Inflammatory macrophage (primary cell): Measurements from ENCODE around the gene AKR7A2.
A peak's percentile ranks its signal among the peaks of the same experiment; 100 is the strongest.
"Not testable (repeated sequence)": the region's sequence is repeated elsewhere in the genome, so short reads cannot be mapped to it uniquely, and the experiment has no call there.

Experiments used
- DNase-seq, 2 donors: peaks; one replicate each; pipeline ENCODE4 v3.0.0-alpha.2; 2020 to 2022

AKR7A2 gene

DNA sequence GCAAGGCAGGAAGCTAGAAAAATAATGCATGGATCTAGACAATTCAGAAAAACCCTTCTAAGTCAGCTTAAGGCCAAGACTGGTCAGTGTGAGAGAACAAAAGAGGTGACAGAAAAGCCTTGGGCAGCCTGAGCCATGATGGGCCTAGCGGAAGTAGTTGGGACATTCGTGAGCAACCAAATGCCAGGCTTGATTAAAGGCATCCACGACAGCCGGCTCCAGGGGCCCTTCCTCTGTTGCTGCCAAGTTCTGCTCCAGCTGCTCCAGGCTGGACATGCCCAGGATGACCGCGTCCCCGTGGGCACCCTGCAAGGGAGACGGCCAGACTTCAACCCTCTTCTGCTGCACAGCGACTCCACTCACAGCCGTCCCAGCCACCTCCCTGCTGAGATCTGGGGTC is 7.9 kb downstream of the AKR7A2 start:
- not testable (repeated sequence) for DNase-seq

DNA sequence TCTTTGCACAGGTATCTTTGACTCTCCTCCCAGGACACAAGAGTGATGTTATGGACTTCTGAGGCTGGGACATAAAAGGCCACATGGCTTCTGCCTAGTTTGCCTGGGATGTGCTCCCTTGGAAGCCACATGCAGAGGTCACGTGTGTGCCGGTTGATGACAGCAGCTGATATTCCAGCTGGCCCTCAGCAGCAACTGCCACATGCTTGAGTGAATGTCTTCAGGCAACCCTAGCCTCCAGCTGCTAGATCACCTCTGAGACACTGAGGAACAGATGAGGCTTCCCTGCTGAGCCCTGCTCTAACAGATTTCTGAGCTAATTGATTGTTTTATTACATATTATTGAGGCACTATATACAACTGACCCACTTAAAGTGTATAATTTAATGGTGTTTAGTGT is 11.7 kb downstream of the AKR7A2 start:
- no peak for DNase-seq

DNA sequence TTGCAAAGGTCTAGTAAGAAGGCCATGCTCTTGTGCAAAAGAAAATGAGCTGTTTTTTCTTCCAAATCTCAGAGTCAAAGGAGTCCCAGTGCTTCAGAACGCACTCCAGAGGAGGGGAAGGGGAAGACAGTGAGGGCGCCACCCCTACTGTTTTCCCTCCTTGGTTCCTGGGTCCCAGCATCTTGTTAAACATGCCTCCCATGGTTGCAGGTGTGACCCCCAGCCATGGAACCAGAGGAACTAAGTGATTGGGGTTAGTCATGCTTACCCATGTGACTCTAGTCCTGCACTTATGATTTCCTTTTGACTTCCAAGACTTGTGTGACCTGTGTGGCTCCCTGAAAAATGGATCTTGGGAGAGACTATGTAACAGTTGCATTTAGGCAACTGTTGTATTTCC is 17.3 kb downstream of the AKR7A2 start:
- no peak for DNase-seq

DNA sequence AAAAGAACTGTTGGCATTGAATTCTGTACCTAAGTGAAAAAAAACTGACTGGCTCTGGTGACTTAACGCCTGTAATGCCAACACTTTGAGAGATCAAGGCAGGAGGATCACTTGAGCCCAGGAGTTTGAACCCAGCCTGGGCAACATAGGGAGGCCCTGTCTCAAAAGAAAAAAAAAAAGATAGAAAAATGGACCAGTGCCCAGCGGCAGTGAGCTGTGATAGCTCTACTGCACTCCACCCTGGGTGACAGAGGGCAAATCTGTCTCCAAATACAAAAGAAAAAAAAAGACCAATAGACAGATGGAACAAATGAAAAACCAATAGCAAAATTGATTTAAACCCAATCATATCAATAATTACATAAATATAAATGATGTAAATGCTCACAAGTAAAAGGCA is 22.7 kb downstream of the AKR7A2 start:
- DNase-seq, result no peak

DNA sequence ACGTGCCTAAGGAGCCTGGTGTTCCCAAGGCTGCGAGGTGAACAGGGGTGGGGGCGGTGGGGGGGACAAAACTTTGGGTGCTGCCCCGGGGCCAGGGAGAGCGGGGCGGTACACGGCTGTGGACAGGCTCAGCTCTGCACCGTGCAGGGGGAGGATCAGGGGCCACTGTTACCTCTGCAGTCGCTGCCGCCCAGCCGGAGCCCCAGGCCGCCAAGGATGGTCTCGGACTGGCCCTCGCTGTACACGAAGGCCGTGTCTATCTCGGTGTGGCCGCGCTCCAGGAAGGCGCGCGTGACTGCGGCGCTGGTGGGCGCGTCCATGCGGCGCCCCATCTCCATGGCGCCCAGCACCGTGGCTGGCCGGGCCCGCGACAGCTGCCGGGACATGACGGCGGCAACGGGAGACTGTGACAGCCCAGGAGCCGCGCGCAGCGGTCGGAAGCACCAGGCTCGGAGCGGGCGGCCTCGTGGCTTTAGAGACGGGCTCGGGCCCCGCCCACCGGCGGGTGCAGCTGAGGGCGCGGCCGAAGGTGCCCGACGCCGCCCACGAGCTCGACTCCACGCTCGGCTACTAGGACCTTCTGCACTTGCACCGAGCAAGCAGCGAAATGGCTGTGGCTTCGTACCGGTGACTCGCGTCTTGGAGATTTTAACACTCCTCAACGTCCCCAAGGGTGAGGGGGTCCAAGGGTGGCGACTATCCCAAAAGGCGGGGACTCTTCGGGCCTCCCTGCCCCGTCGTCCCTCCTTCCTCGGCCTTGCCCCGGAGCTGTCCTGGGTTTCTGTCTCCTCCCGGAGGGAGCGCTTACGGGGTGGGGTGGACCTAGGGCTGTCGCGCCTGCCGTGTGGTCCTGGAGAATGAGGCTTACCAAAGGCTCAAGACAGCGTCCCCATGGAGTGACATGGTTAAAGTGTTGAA is 23.4 kb downstream of the AKR7A2 start, which contains the start of gene AKR7A3:
Gene AKR7A3 (minus strand): TSS at position 447 of the 918 bp plus-strand sequence. CDS start 61 bp downstream, at position 386.
- peak; percentile 65 to 84 for DNase-seq

DNA sequence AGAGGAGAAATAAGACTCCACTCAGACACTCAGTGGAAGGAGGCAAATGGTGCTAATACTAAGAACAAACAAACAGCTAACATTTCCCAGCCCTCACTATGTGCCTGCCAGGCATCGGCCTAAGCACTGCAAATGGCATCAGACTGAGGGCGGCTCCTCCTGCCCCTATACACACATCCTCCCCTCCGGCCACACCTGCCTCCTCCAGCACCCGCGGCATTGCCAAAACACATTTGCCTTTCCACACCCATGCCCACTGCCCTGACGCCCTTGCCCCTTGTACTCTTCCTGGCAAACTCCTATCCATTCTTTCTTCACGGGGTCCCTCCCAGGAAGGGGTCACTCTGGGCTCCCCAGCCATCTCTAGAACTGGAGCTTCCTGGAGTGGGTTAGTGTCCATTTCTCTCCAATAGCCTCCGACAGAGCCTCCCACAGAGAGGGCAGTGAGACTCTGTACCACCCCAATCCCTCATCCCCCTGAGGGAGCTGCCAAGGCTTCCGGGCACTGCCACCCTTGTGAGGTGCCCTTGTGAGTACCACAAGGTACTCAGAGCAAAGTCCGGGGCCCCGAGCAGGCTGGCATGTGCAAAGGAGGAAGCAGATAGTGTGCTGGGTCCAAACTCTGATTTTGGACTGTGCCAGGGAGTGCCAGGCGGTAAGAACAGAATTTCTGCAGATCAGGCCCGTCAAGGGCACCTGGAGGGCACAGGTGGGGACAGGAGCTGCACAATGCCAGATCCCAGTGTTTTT is 24.3 kb downstream of the AKR7A2 start:
- DNase-seq, result no peak

DNA sequence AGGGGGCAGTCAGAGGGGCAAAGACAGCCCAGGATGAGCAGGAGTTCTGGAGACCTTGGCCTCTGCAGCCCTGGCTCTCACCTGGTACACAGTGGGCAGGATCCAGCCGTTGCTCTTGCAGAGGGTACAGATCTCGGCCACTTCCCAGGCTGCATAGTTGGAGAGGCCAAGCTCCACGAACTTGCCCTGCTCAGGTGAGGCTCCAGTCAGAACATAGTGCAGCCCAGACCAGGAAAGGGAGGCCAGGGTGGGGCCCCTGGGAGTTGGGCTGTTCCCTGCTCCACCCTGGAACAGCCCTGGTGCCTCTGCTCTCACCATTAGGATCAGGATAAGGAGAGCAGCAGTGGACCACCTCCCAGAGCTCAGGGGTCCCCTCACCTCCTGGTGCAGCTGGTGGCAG is 26.1 kb downstream of the AKR7A2 start:
- DNase-seq, result not testable (repeated sequence)

DNA sequence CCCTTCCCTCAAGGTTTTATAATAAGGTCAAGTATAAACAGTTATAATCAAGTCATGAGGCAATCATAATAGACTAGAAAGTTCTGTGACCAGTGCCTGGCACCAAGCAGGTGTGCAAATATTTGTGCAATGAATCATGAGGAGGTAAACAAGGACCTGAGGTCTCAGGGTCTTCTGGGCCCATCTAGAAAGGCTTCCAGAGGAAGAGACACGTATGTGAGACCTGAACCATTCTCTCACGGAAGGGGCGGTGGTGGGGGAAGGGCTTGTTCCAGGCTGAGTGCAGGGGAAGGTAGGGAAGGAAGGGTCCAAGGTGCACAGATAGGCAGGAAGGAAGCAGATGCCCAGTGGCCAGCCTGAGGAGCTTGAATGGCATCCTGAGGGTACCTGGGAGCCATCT is 26.6 kb downstream of the AKR7A2 start:
- not testable (repeated sequence) for DNase-seq

DNA sequence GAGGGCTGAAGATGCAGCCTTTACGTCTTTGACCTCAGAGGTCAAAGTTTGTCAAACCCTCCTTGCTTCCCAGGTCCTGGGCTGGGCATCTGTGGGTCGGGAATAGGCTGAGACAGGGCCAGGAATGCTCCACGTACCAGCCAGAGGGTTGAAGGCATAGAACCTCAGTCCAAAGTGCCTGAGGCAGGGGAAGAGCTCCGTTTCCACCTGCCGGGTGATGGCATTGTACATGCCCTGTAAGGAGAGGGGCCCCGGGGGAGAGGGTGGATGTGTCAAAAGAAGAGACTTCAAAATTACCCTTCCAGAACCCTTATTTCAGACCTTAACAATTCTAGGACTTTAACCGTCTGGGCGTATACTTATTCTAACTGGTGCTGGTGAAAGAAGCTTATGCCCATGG is 27.1 kb downstream of the AKR7A2 start:
- no peak for DNase-seq

DNA sequence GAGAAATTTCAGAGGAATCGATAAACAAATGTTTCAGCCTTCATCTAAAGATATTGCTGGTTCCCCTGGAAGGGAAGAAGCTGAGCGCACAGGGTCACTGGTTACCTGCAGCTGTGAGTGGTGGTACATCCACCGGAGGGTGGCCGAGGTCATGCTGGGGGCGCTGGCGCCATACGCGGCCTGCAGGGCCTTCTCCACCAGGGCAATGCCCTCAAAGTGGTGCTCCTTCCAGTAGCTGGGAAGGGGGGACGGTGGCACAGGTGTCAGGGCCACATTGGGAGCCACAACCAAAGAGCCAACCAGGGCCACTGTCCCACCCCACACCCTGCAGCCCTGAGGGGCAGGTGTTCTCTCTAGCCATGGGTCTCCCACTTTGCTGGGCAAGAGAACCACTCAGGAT is 28.1 kb downstream of the AKR7A2 start:
- DNase-seq, result no peak

DNA sequence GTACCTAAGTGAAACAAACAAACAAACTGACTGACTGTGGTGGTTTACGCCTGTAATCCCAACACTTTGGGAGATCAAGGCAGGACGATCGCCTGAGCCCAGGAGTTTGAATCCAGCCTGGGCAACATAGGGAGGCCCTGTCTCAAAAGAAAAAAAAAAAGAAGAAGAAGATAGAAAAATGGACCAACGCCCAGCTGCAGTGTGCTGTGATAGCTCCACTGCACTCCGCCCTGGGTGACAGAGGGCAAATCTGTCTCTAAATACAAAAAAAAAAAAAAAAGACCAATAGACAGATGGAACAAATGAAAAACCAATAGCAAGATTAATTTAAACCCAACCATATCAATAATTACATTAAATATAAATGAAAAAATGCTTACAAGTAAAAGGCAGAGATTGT is 37.3 kb downstream of the AKR7A2 start:
- no peak for DNase-seq

DNA sequence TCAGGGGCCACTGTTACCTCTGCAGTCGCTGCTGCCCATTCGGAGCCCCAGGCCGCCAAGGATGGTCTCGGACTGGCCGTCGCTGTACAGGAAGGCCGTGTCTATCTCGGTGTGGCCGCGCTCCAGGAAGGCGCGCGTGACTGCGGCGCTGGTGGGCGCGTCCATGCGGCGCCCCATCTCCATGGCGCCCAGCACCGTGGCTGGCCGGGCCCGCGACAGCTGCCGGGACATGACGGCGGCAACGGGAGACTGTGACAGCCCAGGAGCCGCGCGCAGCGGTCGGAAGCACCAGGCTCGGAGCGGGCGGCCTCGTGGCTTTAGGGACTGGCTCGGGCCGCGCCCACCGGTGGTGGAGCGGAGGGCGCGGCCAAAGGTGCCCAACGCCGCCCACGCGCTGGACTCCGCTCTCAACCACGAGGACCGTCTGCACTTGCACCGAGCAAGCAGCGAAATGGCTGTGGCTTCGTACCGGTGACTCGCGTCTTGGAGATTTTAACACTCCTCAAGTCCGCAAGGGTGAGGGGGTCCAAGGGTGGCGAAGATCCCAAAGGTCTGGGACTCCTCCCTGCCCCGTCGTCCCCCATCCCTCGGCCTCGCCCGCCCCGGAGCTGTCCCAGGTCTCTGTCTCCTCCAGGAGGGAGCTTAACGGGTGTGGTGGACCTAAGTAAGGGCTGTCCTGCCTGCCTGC is 38.0 kb downstream of the AKR7A2 start:
- DNase-seq, result peak in 1 of 2 donors; percentile 55

DNA sequence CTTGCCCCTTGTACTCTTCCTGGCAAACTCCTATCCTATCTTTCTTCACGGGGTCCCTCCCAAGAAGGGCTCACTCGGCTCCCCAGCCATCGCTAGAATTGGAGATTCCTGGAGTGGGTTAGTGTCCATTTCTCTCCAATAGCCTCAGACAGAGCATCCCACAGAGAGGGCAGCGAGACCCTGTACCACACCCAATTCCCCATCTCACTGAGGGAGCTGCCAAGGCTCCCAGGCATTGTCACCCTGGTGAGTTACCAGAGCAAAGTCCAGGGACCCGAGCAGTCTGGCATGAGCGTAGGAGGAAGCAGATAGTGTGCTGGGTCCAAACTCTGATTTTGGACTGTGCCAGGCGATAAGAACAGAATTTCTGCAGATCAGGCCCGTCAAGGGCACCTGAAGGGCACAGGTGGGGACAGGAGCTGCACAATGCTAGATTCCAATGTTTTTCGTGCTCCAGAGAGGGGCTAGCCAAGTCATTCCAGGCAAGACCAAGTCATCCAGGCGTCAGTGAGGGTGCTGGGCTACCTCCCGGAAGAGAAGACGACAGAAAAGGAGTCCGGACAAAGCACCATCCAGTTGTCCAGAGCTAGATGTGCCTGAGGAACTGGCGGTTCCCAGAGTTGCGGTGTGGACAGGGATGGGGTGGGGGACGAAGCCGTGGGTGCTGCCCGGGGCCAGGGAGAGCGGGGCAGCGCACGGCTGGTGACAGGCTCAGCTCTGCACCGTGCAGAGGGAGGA is 38.7 kb downstream of the AKR7A2 start:
- no peak for DNase-seq

DNA sequence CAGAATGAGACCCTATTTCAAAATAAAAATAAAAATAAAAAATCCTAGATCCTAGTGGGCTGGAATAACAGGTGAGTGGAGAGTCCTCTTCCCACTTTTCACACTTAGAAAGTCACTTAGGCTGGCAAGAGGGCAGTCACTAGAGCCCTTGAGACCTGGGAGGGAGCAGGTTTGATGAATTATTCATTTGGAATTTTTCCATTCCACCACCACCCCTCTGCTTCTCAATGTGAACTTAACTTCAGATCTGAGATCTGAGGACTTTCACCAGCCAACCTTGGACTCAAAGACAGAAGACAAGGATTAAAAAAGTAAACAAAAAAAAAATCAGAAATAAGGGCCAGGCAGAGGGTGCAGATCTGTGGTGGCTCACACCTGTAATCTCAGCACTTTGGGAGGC is 39.9 kb downstream of the AKR7A2 start:
- DNase-seq, result no peak

DNA sequence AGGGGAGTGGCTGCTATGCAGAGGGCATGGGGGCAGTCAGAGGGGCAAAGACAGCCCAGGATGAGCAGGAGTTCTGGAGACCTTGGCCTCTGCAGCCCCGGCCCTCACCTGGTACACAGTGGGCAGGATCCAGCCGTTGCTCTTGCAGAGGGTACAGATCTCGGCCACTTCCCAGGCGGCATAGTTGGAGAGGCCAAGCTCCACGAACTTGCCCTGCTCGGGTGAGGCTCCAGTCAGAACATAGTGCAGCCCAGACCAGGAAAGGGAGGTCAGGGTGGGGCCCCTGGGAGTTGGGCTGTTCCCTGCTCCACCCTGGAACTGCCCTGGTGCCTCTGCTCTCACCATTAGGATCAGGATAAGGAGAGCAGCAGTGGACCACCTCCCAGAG is 41.6 kb downstream of the AKR7A2 start:
- DNase-seq, result not testable (repeated sequence)

DNA sequence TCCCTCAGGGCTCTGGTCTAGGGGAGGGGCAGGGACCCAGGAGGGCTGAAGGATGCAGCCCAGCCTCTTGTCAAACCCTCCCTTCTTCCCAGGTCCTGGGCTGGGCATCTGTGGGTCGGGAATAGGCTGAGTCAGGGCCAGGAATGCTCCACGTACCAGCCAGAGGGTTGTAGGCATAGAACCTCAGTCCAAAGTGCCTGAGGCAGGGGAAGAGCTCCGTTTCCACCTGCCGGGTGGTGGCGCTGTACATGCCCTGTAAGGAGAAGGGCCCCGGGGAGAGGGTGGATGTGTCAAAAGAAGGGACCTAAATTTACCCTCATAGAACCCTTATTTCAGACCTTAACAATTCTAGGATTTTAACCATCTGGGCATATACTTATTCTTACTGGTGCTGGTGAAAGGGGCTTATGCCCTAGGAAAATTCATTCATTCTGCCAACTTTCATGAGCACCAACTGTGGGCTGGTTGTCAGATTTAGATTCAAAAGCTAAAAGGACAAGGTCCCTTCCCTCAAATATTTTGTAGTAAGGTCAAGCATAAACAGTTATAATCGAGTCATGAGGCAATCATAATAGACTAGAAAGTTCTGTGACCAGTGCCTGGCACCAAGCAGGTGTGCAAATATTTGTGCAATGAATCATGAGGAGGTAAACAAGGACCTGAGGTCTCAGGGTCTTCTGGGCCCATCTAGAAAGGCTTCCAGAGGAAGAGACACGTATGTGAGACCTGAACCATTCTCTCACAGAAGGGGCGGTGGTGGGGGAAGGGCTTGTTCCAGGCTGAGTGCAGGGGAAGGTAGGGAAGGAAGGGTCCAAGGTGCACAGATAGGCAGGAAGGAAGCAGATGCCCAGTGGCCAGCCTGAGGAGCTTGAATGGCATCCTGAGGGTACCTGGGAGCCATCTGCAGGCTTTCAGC is 42.3 kb downstream of the AKR7A2 start:
- DNase-seq, result not testable (repeated sequence)

DNA sequence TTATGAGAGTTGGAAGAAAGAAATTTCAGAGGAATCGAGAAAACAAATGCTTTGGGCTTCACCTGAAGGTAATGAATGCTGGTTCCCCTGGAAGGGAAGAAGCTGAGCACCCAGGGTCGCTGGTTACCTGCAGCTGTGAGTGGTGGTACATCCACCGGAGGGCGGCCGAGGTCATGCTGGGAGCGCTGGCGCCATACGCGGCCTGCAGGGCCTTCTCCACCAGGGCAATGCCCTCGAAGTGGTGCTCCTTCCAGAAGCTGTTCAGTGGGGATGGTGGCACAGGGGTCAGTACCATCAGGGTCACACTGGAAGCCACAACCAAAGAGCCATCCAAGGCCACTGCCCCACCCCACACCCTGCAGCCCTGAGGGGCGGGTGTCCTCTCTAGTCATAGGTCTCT is 43.5 kb downstream of the AKR7A2 start:
- no peak for DNase-seq

DNA sequence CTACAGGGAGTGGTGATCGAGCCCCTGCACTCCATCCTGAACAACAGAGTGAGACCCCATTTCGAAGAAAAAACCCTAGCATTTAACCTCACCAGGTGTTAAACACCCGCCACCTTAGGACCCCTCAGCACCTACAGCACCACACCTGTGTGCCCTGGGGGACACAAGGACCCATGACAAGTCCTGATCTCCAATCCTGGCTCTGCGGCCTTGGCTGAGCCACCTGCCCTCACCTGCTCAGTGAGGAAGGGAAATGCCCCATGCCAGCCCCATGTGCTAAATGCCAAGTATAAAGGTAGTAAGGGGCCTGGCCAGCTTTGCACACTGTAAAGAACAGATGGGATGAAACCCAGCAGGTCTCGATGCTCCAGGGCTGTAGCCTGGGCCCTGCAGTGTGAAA is 49.2 kb downstream of the AKR7A2 start:
- no peak for DNase-seq

DNA sequence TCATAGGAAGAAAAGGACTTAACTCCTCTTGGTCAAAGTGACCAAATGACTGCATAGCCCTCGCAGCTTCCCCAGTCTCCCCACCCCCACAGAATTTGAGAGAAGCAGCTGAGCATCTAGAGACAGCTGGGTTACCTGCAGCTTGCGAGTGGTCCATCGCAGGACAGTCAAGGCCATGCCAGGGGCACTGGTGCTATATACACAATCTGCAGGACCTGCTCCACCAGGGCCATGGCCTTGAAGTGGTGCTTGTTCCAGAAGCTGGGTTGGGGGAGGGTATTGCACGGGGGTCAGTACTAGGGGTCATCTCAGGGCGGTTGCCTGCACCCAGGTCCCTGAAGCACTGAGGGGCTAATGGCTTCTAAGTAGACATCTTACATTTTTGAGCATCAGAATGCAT is 49.9 kb downstream of the AKR7A2 start:
- no peak for DNase-seq

DNA sequence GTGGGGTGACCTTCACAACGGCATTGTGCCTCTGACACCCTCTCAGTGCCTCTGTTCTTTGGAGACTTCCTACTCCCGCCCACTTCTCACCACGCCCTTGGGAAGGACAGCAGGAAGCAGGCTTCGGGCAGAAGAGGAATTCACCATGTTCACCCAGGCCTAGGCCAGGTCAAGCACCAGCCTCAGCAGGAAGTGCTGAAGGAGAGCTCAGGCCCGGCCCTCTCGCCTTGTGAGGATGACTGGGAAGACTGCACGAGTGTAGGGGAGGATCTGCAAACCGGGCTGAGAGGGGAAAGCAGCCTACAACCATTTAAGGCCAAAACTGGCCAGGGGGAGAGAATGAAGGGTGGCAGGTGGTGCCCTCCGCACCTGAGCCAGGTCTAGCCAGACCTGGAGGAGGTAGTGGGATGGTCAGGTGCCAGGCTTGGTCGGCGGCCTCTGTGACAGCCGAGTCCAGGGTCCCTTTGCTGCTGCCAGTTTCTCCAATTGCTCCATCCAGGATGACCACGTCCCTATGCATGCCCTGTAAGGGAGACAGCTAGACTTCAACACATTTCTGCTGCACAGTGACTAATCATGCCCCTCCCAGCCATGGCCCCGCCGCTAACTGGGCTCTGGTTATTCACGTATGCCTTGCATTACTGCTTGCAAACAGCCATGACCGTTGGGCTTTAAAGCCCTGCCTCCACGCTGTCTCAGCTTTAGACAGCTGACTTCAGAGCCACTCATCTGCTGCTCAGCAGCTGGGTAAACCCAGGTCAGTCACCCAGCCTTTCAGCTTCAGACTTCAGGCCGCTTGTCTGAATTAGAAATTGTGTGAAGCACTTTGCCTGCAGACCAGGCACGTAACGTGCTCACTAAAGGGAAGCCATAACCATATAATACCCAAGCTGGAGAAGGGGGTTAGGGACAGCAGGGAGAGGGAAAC is 51.5 kb downstream of the AKR7A2 start:
- DNase-seq, result peak; percentile 81 to 95
